Fibroblast of lung (primary cell): ENCODE measurements around the gene CLDN4. TPM values are rescaled to one million over a fixed set of nuclear protein-coding genes. Genes with fewer than 3 reads are reported as not detected.
A peak's percentile ranks its signal among the peaks of the same experiment; 100 is the strongest.

ENCODE experiments used
- DNase-seq, 2 donors: peaks; one replicate each; pipeline versions ENCODE4 v3.0.0 to v3.0.0-alpha.2; 2010; ENCODE audit warnings: low read depth in 2 of 2
- H2AFZ ChIP-seq: 2 replicates; pipeline ENCODE4 v1.5.1; 2012; ENCODE audit warnings: low read length, control low read depth, inconsistent platforms
- H3K27ac ChIP-seq: 2 replicates; pipeline ENCODE4 v1.5.1; 2011; ENCODE audit warnings: low read length, control low read depth; ENCODE audit not compliant: insufficient read depth
- H3K27me3 ChIP-seq: 2 replicates; pipeline ENCODE4 v1.5.1; 2011; ENCODE audit warnings: mild to moderate bottlenecking, low read length; ENCODE audit not compliant: control insufficient read depth, insufficient read depth
- H3K36me3 ChIP-seq: 2 replicates; pipeline ENCODE4 v1.5.1; 2011; ENCODE audit warnings: low read length; ENCODE audit not compliant: control insufficient read depth, insufficient read depth
- H3K4me1 ChIP-seq: 2 replicates; pipeline ENCODE4 v1.5.1; 2011; ENCODE audit warnings: low read length; ENCODE audit not compliant: control insufficient read depth, insufficient read depth; ENCODE audit errors: extremely low read depth
- H3K4me2 ChIP-seq: 2 replicates; pipeline ENCODE4 v1.5.1; 2011; ENCODE audit warnings: low read length, control low read depth; ENCODE audit not compliant: insufficient read depth; ENCODE audit errors: extremely low read depth
- H3K4me3 ChIP-seq, 4 experiments: fragments of 200-600 bp in 1 of 4; sonication (generic) in 1 of 4; replicated peaks in 1 of 4; 2 replicates each; pipeline ENCODE4 v1.5.1; 2011 to 2016; ENCODE audit warnings: low read length in 4 of 4, low read depth in 3 of 4, mild to moderate bottlenecking in 3 of 4, control low read depth in 2 of 4, inconsistent platforms in 1 of 4, mixed read lengths in 1 of 4; ENCODE audit not compliant: insufficient read depth in 1 of 4; ENCODE audit errors: control extremely low read depth in 1 of 4
- H3K79me2 ChIP-seq: 2 replicates; pipeline ENCODE4 v1.5.1; 2012; ENCODE audit warnings: mild to moderate bottlenecking, low read length, inconsistent platforms; ENCODE audit not compliant: control insufficient read depth, insufficient read depth
- H3K9ac ChIP-seq: 2 replicates; pipeline ENCODE4 v1.5.1; 2011; ENCODE audit warnings: mild to moderate bottlenecking, low read length, control low read depth; ENCODE audit not compliant: insufficient read depth
- H3K9me3 ChIP-seq: 2 replicates; pipeline ENCODE4 v1.5.1; 2012; ENCODE audit warnings: low read depth, low read length; ENCODE audit not compliant: control insufficient read depth, insufficient read depth
- H4K20me1 ChIP-seq: 2 replicates; pipeline ENCODE4 v1.5.1; 2011; ENCODE audit warnings: low read length; ENCODE audit not compliant: control insufficient read depth, insufficient read depth; ENCODE audit errors: extremely low read depth
- EZH2 ChIP-seq: IDR thresholded peaks from 2 replicates; pipeline ENCODE4 v1.5.1; 2012; ENCODE audit warnings: low read length, control low read depth, mild to moderate bottlenecking; ENCODE audit errors: missing control alignments
- polyA plus RNA-seq, 2 donors: library from polyadenylated mRNA; depleted of rRNA in 1 of 2; stranded (reverse) in 1 of 2; unstranded in 1 of 2; fragments of >200 nt; gene quantifications; 2 replicates each; pipeline ENCODE4 v1.2.1, GENCODE V29; 2011 to 2012; ENCODE audit warnings: missing spikeins in 1 of 2
- total RNA-seq: library from RNA; depleted of rRNA; stranded (reverse); fragments of >200 nt; gene quantifications from 2 replicates; pipeline ENCODE4 v1.2.1, GENCODE V29; 2014
- TF ChIP-seq, protein P1 (sequence below), 2 donors: IDR thresholded peaks in 1 of 2; conservative IDR thresholded peaks in 1 of 2; 1 replicate in 1 of 2; 2 replicates in 1 of 2; pipeline ENCODE4 v1.5.1; 2011 to 2012; ENCODE audit warnings: low read length in 2 of 2, control low read depth in 1 of 2, inconsistent platforms in 1 of 2, low read depth in 1 of 2, mild to moderate bottlenecking in 1 of 2

Gene CLDN4
- total and polyA plus RNA-seq, 2 donors (not counting 1 experiment from before 2014, with no cell fraction given) = under 0.01 to 0.51 TPM

DNA sequence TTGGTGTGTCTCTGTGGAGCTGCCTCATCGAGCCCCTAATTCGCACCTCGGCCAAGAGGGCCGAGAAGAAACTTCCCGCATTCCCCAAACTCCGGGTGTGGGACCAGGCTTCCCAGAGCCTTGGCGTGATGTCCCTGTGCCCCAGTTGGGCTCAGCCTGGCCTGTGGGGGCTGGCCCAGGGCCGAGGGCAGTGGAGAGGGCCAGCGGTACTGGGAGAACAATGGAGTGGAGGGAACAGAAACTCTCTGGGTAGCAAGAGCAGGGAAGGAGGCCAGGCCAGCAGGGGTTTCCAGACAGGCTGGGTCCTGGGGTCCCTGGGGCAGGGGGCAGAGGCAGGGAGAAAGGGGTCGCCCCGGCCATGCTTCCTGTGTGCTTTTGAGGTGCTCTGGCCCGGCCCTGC, 46.2 kb downstream of the CLDN4 start:
- Histone ChIP-seq H3K4me1 (peaks cover 15% of the 10 kb centered on the region), H3K4me3 (no peak overlapping the region), H2AFZ (no peak overlapping the region), H3K79me2 (no peaks in the 10 kb centered on the region), H3K27ac (no peak overlapping the region), H3K27me3 (peaks cover 2% of the 10 kb centered on the region), H3K9me3 (no peaks in the 10 kb centered on the region), H3K9ac (no peak overlapping the region), H3K36me3 (no peaks in the 10 kb centered on the region), H3K4me2 (no peak overlapping the region), H4K20me1 (no peaks in the 10 kb centered on the region)
- DNase-seq = no peak
- TF ChIP-seq, protein P1, sequence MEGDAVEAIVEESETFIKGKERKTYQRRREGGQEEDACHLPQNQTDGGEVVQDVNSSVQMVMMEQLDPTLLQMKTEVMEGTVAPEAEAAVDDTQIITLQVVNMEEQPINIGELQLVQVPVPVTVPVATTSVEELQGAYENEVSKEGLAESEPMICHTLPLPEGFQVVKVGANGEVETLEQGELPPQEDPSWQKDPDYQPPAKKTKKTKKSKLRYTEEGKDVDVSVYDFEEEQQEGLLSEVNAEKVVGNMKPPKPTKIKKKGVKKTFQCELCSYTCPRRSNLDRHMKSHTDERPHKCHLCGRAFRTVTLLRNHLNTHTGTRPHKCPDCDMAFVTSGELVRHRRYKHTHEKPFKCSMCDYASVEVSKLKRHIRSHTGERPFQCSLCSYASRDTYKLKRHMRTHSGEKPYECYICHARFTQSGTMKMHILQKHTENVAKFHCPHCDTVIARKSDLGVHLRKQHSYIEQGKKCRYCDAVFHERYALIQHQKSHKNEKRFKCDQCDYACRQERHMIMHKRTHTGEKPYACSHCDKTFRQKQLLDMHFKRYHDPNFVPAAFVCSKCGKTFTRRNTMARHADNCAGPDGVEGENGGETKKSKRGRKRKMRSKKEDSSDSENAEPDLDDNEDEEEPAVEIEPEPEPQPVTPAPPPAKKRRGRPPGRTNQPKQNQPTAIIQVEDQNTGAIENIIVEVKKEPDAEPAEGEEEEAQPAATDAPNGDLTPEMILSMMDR (conservative IDR thresholded peaks at IDR 0.05 in 1 of 2, IDR thresholded peaks at IDR 0.05 in 1 of 2; ENCODE audit: low read depth in 1 of 2, low read length in 2 of 2) = no peak
- TF ChIP-seq EZH2 = no peak

DNA sequence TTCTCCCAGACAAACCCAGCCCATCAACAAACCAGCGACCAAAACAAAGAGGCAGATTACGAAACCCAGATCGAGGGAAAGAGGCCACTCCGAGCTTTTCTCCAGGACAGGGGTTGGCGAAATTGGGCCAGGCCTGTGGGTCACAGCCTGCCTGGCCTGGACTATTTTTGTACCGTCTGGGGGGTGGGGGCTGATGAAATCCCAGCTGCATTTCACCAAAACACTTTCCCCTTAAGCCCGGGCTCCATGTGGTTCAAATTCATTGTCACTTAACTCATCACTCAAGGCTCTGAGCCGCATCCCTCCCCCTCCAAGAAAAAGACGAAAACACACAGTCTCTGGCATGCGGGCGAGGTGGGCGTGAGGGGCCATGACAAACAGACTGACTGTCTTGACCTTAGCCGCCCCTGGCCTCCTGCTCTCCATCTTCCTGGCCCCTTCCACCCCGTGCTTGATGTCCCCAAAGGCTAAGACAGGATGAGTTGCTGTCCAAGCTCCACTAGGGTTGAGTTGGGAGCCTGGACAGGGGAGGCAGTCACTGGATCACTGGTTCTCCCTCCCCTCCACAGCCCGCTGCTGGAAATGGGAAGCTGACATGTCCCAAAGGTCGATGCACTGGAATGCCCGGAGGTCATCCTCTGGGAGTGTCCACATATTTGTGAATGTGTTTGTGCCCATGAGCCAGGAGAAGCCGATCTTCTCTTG, 49.3 kb downstream of the CLDN4 start:
- peak in 1 of 2 donors; percentile 90 for DNase-seq
- no peak overlapping the region for H2AFZ ChIP-seq

GRCh38 chr7:73880755-73881328, 50.0 kb downstream of the CLDN4 start:
- no peak overlapping the region for H3K27ac ChIP-seq
- H3K4me2 ChIP-seq = no peak overlapping the region

More for the DNA sequence above, 49.3 kb downstream of the CLDN4 start:
- Histone ChIP-seq H3K4me3 (no peak overlapping the region), H3K79me2 (no peaks in the 10 kb centered on the region), H3K9ac (no peak overlapping the region), H3K27ac (no peak overlapping the region), H3K27me3 (peaks cover 2% of the 10 kb centered on the region), H3K36me3 (no peaks in the 10 kb centered on the region), H3K4me2 (peak overlapping the region; percentile 46), H3K9me3 (no peaks in the 10 kb centered on the region), H4K20me1 (no peaks in the 10 kb centered on the region), H3K4me1 (peaks cover 15% of the 10 kb centered on the region)
- TF ChIP-seq, protein P1 (conservative IDR thresholded peaks at IDR 0.05 in 1 of 2, IDR thresholded peaks at IDR 0.05 in 1 of 2; ENCODE audit: low read depth in 1 of 2, low read length in 2 of 2) = no peak
- no peak for TF ChIP-seq EZH2

More at GRCh38 chr7:73880755-73881328, 50.0 kb downstream of the CLDN4 start:
- Histone ChIP-seq H3K9me3 (no peaks in the 10 kb centered on the region), H2AFZ (no peak overlapping the region), H3K79me2 (no peaks in the 10 kb centered on the region), H3K4me1 (peaks cover 15% of the 10 kb centered on the region), H3K9ac (no peak overlapping the region), H3K36me3 (no peaks in the 10 kb centered on the region), H3K27me3 (peaks cover 2% of the 10 kb centered on the region), H4K20me1 (no peaks in the 10 kb centered on the region), H3K4me3 (no peak overlapping the region)
- no peak for DNase-seq
- no peak for TF ChIP-seq EZH2
- TF ChIP-seq, protein P1 (conservative IDR thresholded peaks at IDR 0.05 in 1 of 2, IDR thresholded peaks at IDR 0.05 in 1 of 2; ENCODE audit: low read depth in 1 of 2, low read length in 2 of 2) = no peak
